Panc1 (cell line): ENCODE results near the gene POU2F2.

Source experiments
- POLR2AphosphoS5 ChIP-seq: IDR thresholded peaks from 2 replicates; pipeline ENCODE4 v1.6.1; 2012; ENCODE audit warnings: mild to moderate bottlenecking, low read depth, low read length, moderate library complexity
- REST ChIP-seq, 2 experiments: IDR thresholded peaks; 2 replicates each; pipeline ENCODE4 v1.6.1; 2011 to 2012; ENCODE audit warnings: low read depth in 2 of 2, control low read depth in 1 of 2, low read length in 1 of 2, mild to moderate bottlenecking in 1 of 2, moderate library complexity in 1 of 2; ENCODE audit not compliant: insufficient read depth in 1 of 2
- SIN3A ChIP-seq: IDR thresholded peaks from 2 replicates; pipeline ENCODE4 v1.6.1; 2012; ENCODE audit warnings: low read depth, mild to moderate bottlenecking, low read length, moderate library complexity, borderline replicate concordance; ENCODE audit not compliant: insufficient read depth
- TCF7L2 ChIP-seq: IDR thresholded peaks from 2 replicates; pipeline ENCODE4 v1.6.1; 2011; ENCODE audit warnings: mild to moderate bottlenecking, low read depth, low read length, inconsistent platforms
- TF ChIP-seq, protein P1 (sequence below): fragments of 450-650 bp; IDR thresholded peaks from 2 replicates; pipeline ENCODE4 v1.5.1; 2017; ENCODE audit warnings: mild to moderate bottlenecking

DNA sequence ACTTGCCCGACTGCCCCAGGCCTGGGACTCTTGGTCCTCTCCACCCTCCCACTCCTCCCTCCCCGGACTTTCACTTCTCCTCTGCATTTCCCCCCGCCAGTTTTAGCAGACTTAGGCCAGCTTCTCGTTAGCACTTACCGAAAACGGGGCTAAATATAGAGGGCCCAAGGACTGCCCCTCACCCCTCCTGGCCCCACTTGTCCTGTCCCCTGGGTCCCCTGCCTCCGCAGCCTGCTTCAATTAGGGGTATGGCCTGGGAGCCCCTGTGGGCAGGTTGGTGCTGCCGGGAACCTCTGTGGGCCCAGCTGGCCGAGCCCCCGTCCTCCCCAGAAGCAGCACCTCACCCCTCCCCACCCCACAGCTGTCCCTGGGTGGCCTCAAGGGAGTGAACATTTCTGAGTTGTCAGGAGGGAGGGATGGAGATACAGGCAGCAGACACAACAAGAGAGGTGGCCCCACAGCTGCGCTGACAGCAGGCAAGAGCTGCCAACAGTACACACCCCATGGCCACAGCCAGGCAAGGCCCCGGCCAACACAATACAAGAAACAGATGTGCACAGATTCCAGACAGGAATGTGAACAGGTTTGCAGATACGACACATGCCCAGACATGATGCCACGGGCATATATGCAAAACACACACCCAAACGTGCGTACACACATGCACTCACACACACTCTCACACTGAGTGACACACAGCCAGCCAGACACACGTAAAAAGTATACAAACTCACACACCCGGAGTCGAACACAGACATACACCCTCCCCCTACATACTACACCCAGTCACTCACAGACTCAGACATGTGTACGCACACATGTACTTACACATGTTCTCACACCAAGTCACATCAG, 2.6 kb downstream of the POU2F2 start:
- TF ChIP-seq, protein P1, sequence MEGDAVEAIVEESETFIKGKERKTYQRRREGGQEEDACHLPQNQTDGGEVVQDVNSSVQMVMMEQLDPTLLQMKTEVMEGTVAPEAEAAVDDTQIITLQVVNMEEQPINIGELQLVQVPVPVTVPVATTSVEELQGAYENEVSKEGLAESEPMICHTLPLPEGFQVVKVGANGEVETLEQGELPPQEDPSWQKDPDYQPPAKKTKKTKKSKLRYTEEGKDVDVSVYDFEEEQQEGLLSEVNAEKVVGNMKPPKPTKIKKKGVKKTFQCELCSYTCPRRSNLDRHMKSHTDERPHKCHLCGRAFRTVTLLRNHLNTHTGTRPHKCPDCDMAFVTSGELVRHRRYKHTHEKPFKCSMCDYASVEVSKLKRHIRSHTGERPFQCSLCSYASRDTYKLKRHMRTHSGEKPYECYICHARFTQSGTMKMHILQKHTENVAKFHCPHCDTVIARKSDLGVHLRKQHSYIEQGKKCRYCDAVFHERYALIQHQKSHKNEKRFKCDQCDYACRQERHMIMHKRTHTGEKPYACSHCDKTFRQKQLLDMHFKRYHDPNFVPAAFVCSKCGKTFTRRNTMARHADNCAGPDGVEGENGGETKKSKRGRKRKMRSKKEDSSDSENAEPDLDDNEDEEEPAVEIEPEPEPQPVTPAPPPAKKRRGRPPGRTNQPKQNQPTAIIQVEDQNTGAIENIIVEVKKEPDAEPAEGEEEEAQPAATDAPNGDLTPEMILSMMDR, result no peak
- TF ChIP-seq POLR2AphosphoS5 (no peak), REST (IDR thresholded peaks at IDR 0.05; ENCODE audit: insufficient read depth in 1 of 2, low read depth in 2 of 2, low read length in 1 of 2) (no peak), TCF7L2 (no peak), SIN3A (no peak)
